ENCODE measurements around the gene GADD45B. TPM values are rescaled to one million over a fixed set of nuclear protein-coding genes. Genes with fewer than 3 reads are reported as not detected.
"Not testable (repeated sequence)": the region's sequence is repeated elsewhere in the genome, so short reads cannot be mapped to it uniquely, and the experiment has no call there.

Gene GADD45B
- total and polyA plus RNA-seq, 3 donors from 2014 or later = 16.9 to 59.7 (median 30.5) TPM

DNA sequence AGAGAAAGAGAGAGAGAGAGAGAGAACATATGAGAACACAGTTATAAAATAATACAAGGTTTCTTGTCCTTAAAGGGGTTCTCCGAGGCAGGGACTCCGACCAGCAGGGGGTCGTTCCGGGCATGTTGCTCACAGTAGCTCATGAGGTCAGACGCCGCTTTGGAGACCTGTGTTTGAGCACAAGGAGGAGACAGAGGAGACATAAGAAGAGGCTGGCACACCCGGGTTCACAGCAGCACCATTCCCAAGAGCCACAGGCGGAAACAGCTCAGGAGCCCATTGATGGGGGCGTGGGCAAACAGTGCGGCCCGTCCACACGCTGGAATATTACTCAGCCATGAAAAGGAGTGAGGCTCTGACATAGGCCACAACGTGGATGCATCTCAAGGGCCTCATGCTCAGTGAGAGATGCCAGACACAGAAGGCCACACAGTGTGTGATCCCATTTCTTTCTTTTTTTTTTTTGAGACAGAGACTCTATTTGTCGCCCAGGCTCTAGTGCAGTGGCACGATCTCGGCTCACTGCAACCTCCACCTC is 39.1 kb downstream of the GADD45B start:
- intact Hi-C loops (cut with DNase I; ENCODE audit: low total_unique reads) = no loop called here
- H3K27me3 ChIP-seq = no peaks in the 10 kb centered on the region
- no peak for DNase-seq
- TF ChIP-seq, protein P1, sequence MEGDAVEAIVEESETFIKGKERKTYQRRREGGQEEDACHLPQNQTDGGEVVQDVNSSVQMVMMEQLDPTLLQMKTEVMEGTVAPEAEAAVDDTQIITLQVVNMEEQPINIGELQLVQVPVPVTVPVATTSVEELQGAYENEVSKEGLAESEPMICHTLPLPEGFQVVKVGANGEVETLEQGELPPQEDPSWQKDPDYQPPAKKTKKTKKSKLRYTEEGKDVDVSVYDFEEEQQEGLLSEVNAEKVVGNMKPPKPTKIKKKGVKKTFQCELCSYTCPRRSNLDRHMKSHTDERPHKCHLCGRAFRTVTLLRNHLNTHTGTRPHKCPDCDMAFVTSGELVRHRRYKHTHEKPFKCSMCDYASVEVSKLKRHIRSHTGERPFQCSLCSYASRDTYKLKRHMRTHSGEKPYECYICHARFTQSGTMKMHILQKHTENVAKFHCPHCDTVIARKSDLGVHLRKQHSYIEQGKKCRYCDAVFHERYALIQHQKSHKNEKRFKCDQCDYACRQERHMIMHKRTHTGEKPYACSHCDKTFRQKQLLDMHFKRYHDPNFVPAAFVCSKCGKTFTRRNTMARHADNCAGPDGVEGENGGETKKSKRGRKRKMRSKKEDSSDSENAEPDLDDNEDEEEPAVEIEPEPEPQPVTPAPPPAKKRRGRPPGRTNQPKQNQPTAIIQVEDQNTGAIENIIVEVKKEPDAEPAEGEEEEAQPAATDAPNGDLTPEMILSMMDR (IDR thresholded peaks at IDR 0.05) = no peak
- no peak for TF ChIP-seq POLR2A (IDR thresholded peaks at IDR 0.05)
- no peak overlapping the region for H3K4me3 ChIP-seq
- H3K4me1 ChIP-seq = no peaks in the 10 kb centered on the region
- H3K9me3 ChIP-seq = no peaks in the 10 kb centered on the region
- no peaks in the 10 kb centered on the region for H3K36me3 ChIP-seq (ENCODE audit: low read depth, missing control alignments)
- no peak overlapping the region for H3K27ac ChIP-seq
- WGBS, 2 donors = 92% methylated on average over 16 of the region's 16 CpGs

DNA sequence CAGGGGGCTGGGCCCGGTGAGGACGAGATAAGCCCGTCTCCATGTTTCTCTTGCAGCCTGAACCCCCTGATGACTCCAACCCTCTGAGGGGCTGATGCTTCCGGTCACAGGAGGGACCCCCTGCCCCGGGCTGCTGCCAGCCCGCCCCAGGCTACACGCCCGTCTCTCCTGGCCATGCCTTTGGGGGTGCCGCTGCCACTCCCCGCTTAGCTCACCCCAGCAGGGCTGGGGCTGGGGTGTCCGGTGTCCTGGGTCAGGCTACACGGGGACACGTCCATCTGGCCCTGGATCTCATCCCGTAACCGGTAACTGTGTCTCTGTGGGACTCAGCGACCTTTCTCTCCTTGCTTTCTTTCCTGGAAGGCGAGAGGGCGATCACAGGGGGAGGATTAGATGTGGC is 40.8 kb downstream of the GADD45B start:
- 78 to 82% methylated on average over 9 to 18 of the region's 18 CpGs for WGBS, 2 donors
- H3K36me3 ChIP-seq (ENCODE audit: low read depth, missing control alignments) = no peaks in the 10 kb centered on the region
- H3K27me3 ChIP-seq = no peaks in the 10 kb centered on the region
- H3K27ac ChIP-seq = no peak overlapping the region
- no peak overlapping the region for H3K4me3 ChIP-seq
- intact Hi-C loops (cut with DNase I; ENCODE audit: low total_unique reads) = no loop called here
- no peaks in the 10 kb centered on the region for H3K4me1 ChIP-seq
- no peak for TF ChIP-seq POLR2A (IDR thresholded peaks at IDR 0.05)
- TF ChIP-seq, protein P1 (IDR thresholded peaks at IDR 0.05) = no peak
- DNase-seq = no peak
- H3K9me3 ChIP-seq = no peaks in the 10 kb centered on the region

DNA sequence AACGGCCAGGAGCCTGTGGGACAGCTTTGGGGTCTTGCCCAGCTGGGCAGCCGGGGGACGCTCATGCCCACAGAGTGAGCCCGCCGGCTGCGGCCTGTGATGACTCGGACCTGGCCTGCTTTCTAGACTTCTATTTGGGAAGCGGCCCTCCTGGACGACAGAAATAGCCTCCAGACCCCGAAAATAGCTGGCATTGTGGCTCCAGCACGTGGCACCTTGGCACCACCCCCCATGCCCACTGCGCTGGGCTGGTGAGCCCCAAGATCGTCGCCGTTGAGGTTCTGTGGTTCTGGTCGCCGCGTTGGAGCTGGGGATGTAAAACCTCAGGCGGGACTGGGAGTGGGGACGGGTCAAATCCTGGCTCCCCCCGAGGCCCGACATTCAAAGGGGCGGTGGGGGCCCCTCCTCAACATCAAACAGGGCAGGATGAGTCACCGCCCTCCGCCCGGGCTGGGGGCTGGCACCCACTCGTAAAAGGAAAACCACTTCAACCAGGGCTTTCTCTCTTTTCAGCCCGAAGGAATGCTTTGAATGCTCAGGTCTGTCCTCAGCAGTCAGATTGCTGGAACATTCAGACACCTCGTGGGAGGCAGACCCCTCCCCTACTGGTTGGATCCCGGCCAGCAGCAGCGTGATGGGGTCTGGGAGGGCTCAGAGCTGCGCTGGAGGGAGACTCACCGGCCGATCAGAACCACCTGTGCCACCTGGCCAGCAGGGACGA is 42.1 kb downstream of the GADD45B start:
- DNase-seq = no peak
- no peaks in the 10 kb centered on the region for H3K9me3 ChIP-seq
- no peaks in the 10 kb centered on the region for H3K27me3 ChIP-seq
- no peak overlapping the region for H3K27ac ChIP-seq
- intact Hi-C loops (cut with DNase I; ENCODE audit: low total_unique reads) = no loop called here
- no peaks in the 10 kb centered on the region for H3K36me3 ChIP-seq (ENCODE audit: low read depth, missing control alignments)
- WGBS, 2 donors = 72% methylated on average over 35 of the region's 35 CpGs; no CpG with 5 or more reads in 1 of the 2 donors
- H3K4me1 ChIP-seq = no peaks in the 10 kb centered on the region
- TF ChIP-seq, protein P1 (IDR thresholded peaks at IDR 0.05) = no peak
- TF ChIP-seq POLR2A (IDR thresholded peaks at IDR 0.05) = no peak
- H3K4me3 ChIP-seq = no peak overlapping the region

DNA sequence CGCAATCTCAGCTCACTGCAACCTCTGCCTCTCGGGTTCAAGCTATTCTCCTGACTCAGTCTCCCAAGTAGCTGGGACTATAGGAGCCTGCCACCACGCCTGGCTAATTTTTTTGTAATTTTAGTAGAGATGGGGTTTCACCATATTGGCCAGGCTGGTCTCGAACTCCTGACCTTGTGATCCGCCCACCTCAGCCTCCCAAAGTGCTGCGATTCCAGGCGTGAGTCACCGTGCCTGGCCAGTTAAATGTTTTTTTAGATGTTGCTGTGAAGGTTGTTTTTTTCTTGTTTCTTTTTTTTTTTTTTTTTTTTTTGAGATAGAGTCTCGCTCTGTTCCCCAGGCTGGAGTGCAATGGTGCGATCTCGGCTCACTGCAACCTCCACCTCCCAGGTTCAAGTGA is 42.9 kb downstream of the GADD45B start:
- H3K9me3 ChIP-seq; intact Hi-C loops (cut with DNase I; ENCODE audit: low total_unique reads): not testable (repeated sequence)
- WGBS, 2 donors = 79 to 85% methylated on average over 11 of the region's 11 CpGs

DNA sequence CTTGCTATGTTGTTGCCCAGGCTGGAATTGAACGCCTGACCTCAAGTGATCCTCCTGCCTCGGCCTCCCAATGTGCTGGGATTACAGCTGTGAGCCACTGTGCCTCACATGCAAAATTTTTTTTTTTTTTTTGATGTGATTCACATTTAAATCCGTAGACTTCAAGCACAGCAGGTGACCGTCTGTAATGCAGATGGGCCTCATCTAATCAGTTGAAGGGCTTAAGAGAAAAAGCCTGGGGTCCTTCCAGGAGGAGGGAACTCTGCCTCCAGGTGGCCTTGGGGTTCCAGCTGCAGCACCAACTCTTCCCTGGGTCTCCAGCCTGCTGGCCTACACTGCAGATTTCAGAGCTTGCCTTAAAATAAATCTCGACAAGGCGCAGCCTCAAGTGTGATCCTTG is 43.6 kb downstream of the GADD45B start:
- no peak for DNase-seq
- Histone ChIP-seq H3K4me1 (peaks cover 8% of the 10 kb centered on the region), H3K36me3 (ENCODE audit: low read depth, missing control alignments) (no peaks in the 10 kb centered on the region), H3K4me3 (no peak overlapping the region), H3K27ac (no peak overlapping the region), H3K27me3 (no peaks in the 10 kb centered on the region), H3K9me3 (no peaks in the 10 kb centered on the region)
- intact Hi-C loops (cut with DNase I; ENCODE audit: low total_unique reads) = no loop called here
- TF ChIP-seq POLR2A (IDR thresholded peaks at IDR 0.05) = no peak
- TF ChIP-seq, protein P1 (IDR thresholded peaks at IDR 0.05) = no peak
- WGBS, 2 donors = 88 to 98% methylated on average over 6 of the region's 6 CpGs

More for the DNA sequence above, 42.9 kb downstream of the GADD45B start:
- not testable (repeated sequence) for H3K4me3 ChIP-seq; H3K4me1 ChIP-seq; H3K27ac ChIP-seq; DNase-seq; H3K27me3 ChIP-seq; H3K36me3 ChIP-seq (ENCODE audit: low read depth, missing control alignments)
